DND-41 (cell line): ENCODE data around the gene ACTL10.

Experiments
- EZH2 ChIP-seq: IDR thresholded peaks from 3 replicates; pipeline ENCODE4 v1.6.1; 2012; ENCODE audit warnings: borderline replicate concordance, low read depth, mild to moderate bottlenecking, moderate library complexity, low read length, inconsistent platforms; ENCODE audit not compliant: severe bottlenecking
- TF ChIP-seq, protein P1 (sequence below): IDR thresholded peaks from 2 replicates; pipeline ENCODE4 v1.5.1; 2012; ENCODE audit warnings: borderline replicate concordance, low read length, moderate library complexity, mild to moderate bottlenecking; ENCODE audit not compliant: poor library complexity, severe bottlenecking; ENCODE audit errors: extremely low read depth

- TF ChIP-seq, protein P1, sequence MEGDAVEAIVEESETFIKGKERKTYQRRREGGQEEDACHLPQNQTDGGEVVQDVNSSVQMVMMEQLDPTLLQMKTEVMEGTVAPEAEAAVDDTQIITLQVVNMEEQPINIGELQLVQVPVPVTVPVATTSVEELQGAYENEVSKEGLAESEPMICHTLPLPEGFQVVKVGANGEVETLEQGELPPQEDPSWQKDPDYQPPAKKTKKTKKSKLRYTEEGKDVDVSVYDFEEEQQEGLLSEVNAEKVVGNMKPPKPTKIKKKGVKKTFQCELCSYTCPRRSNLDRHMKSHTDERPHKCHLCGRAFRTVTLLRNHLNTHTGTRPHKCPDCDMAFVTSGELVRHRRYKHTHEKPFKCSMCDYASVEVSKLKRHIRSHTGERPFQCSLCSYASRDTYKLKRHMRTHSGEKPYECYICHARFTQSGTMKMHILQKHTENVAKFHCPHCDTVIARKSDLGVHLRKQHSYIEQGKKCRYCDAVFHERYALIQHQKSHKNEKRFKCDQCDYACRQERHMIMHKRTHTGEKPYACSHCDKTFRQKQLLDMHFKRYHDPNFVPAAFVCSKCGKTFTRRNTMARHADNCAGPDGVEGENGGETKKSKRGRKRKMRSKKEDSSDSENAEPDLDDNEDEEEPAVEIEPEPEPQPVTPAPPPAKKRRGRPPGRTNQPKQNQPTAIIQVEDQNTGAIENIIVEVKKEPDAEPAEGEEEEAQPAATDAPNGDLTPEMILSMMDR, result no peak
- no peak for TF ChIP-seq EZH2
These were observed 5.0 kb downstream of the ACTL10 start for GRCh38 chr20:33671573-33672288.
